VCaP (cell line): ENCODE results near the gene SCAF11.
"Not testable (repeated sequence)": the region's sequence is repeated elsewhere in the genome, so short reads cannot be mapped to it uniquely, and the experiment has no call there.

Experiments
- H3K27ac ChIP-seq: fragments of 450-650 bp; 2 replicates; pipeline ENCODE4 v1.5.1; 2017
- TF ChIP-seq, protein P1 (sequence below): fragments of 450-650 bp; conservative IDR thresholded peaks from 2 replicates; pipeline ENCODE4 v1.5.1; 2017; ENCODE audit warnings: mild to moderate bottlenecking, moderate library complexity

Gene SCAF11

DNA sequence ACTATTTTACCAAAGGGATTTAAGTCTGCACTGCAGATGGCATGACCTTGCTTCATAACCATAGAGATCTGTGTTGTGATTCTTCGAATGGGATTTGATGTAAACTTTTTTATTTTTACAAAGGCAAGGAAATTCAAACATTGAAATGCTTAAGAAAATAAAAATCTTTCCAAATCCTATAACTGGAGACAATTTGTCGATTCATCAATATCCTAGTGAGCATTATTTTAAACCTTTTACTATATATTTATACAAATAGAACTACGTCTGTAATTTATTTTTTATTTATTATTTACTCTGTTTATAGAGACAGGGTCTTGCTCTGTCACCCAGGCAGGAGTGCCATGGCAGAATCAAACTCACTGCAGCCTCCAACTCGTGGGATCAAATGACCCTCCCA lies 14.3 kb upstream of the SCAF11 start:
- TF ChIP-seq, protein P1, sequence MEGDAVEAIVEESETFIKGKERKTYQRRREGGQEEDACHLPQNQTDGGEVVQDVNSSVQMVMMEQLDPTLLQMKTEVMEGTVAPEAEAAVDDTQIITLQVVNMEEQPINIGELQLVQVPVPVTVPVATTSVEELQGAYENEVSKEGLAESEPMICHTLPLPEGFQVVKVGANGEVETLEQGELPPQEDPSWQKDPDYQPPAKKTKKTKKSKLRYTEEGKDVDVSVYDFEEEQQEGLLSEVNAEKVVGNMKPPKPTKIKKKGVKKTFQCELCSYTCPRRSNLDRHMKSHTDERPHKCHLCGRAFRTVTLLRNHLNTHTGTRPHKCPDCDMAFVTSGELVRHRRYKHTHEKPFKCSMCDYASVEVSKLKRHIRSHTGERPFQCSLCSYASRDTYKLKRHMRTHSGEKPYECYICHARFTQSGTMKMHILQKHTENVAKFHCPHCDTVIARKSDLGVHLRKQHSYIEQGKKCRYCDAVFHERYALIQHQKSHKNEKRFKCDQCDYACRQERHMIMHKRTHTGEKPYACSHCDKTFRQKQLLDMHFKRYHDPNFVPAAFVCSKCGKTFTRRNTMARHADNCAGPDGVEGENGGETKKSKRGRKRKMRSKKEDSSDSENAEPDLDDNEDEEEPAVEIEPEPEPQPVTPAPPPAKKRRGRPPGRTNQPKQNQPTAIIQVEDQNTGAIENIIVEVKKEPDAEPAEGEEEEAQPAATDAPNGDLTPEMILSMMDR, result no peak
- H3K27ac ChIP-seq, result no peak overlapping the region

DNA sequence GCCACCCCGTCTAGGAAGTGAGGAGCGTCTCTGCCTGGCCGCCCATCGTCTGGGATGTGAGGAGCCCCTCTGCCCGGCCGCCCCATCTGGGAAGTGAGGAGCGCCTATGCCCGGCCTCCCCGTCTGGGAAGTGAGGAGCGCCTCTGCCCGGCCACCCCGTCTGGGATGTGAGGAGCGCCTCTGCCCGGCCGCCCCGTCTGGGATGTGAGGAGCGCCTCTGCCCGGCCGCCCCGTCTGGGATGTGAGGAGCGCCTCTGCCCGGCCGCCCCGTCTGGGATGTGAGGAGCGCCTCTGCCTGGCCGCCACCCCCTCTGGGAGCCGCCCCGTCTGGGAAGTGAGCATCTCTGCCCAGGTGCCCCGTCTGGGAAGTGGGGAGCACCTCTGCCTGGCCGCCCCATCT lies 9.7 kb upstream of the SCAF11 start:
- H3K27ac ChIP-seq, result not testable (repeated sequence)

DNA sequence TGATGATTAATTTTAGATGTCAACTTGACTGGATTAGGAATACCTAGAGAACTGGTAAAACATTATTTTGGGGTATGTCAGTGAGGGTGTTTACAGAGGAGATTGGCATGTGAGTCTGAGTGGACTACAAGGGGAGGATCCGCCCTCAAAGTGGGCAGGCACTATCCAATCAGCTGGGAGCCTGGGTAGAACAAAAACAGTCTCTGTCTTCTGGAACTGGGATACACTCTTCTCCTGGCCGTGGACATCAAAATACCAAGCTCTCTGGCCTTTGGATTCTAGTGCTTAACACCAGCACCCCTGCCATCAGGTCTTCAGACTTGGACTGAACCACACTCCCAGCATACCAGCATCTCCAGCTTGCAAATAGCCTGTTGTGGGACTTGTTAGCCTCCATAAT lies 4.4 kb upstream of the SCAF11 start:
- no peak overlapping the region for H3K27ac ChIP-seq
- TF ChIP-seq, protein P1, result no peak

DNA sequence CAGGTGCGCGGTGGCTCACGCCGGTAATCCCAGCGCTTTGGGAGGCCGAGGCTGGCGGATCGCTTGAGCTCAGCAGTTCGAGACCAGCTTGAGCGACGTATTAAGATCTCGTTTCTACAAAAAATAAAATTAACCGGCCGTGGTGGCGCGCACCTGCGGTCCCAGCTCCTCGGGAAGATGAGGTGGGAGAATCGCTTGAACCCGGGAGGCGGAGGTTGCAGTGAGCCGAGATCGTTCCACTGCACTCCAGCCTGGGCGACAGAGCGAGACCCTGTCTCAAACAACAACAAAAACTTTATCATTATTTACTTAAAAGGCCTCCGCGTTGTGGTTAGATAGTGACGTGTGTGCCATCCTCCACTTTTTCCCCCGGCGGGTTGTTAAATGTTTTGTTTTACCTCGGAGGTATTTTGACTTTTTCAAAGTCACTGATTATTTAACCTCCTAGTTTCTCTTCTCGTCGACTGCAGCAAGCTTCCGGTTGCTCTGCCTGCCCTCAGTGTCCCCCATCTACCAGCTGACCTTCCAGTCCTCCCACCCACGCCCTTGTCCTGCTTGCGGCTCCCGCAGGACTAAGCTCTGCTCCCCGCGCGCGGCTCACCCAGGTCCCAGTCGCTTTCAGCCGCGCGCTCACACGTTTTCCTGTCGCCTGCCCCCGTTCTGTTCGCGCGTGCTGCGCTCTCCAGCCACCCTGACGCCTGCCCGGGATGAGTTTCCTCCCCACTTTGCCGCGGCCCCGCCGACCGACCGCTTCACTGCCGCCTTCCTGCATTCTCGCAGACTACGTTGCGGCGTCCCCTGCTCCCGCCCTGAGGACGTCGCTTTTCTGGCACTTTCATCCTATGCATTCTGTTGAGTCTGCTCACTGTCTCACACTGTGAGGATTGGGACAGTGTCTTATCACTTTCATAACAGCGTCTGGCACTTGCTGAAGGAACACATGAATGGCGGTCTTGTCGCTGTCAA lies 1.2 kb upstream of the SCAF11 start:
- TF ChIP-seq, protein P1, result no peak

DNA sequence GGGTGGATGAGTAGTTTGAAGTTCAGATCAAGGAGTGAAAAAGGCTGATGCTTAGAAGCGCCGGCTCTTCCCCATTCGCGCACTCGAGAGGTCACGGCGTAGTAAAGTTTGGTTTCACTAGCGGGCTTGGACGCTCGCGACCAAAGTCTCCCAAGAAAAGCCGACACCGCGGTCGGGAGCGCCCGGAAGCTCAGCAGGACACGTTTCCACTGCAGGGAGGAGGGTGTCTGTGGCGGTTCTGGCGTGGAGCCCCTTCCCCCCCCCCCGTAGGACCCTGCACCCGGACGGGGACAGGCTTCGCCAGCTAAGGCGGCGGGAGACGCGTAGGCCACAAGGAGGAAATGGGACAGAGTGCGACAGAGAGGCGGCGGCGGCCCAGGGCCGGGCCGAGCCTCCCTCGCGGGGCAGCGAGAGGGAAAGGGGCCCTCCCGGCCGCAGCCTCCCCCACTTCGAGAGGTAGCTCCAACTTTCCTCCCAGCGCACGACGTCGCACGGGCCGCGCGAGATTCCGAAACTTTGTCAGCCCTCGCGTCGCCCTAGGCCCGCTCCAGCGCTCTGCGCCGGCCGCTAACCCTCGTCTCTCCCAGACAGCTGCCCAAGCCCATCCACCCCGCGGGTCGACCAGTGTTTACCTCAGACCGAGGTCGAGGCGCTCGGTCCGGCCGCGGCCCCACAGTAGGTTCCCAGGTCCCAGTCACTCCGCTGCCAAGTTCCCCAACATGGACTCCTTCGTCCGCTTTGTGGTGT lies 480 bp downstream of the SCAF11 start:
- TF ChIP-seq, protein P1, result no peak
- peak overlapping the region; percentile 99 for H3K27ac ChIP-seq

More for the DNA sequence above, 1.2 kb upstream of the SCAF11 start:
- H3K27ac ChIP-seq, result peak overlapping the region; percentile 99

DNA sequence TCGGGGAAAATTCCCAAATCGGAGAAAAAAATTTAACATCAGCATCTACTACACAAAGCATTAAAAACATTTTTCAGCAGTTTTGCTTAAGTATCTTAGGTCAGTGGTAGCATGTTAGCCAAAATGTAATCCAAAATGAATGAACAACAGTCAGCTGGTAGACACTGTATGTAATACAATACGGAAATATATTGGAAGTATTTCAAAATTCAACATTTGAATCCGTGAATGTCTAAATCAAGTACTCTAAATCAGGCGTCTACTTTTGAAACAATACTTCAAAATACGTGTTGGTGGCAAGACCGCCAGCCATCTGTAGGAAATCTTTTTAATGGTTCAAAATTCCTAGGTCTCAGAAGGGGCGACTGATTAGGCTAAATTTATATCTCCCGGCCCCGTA lies 1.1 kb downstream of the SCAF11 start:
- TF ChIP-seq, protein P1, result no peak
- H3K27ac ChIP-seq, result peak overlapping the region; percentile 99

DNA sequence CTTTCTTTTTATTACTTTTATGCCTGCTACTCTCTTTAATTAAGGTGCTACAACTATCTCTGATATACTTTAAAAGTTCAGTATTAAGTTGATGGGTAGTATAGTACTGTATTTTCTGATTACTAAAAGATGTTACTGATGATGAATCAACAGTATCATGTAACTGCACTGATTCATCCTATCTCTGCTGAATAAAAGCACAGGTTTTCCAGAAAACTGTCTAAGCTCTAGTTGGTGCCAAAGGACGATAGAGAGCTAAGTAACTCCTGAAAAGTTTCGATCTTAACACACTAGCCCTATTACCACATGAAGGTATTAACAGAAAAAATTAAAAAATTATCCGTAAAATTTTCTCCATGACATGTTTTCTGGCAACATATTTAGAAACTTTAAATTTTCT lies 2.1 kb downstream of the SCAF11 start:
- H3K27ac ChIP-seq, result peak overlapping the region; percentile 99; the same call in 1 of the 2 replicates
- TF ChIP-seq, protein P1, result no peak

DNA sequence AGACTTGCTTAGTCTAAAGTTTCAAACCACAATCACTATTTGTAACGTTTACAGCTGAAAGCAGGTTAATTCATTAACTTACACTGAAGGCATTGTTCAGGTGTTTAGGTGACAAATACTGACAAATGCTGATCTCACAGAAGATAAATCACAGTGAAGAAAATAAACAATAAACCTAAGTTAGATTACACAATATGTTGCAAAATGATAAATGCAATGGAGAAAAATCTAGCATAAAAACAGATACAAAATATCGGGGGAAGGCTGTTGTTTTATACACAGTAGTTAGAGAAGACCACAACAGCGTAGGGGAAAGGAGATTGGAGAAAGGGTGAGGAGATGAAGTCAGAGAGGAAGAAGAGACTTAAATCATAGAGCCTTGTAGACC lies 3.0 kb downstream of the SCAF11 start:
- H3K27ac ChIP-seq, result peak overlapping the region; percentile 99; the same call in 1 of the 2 replicates

More for the DNA sequence above, 3.0 kb downstream of the SCAF11 start:
- TF ChIP-seq, protein P1, result no peak
